ENCODE results near the gene OPN5.

The OPN5 gene

DNA sequence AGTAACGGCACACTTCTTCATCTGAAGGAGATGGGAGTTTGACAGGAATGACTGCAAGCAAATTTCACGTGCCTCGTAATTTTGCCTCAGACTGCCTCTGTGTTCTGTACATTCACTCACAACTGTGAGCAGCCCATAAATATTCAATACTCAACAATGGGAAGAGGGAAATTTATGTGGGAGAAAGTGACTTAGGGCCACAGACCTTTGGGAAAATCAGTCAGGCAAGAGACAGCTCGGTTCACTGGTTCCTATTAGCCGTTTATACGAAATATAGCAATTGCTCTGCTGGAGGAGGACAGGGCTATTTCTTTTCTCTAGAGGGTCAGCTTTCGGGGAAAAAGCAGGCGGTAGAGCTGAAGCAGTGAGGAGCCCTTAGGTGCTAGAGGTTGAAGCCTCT lies 28.0 kb downstream of the OPN5 start:
- FAIRE-seq (no peak), DNase-seq (ENCODE audit: insufficient read length, low spot score) (no peak)
- TF ChIP-seq, protein P1, sequence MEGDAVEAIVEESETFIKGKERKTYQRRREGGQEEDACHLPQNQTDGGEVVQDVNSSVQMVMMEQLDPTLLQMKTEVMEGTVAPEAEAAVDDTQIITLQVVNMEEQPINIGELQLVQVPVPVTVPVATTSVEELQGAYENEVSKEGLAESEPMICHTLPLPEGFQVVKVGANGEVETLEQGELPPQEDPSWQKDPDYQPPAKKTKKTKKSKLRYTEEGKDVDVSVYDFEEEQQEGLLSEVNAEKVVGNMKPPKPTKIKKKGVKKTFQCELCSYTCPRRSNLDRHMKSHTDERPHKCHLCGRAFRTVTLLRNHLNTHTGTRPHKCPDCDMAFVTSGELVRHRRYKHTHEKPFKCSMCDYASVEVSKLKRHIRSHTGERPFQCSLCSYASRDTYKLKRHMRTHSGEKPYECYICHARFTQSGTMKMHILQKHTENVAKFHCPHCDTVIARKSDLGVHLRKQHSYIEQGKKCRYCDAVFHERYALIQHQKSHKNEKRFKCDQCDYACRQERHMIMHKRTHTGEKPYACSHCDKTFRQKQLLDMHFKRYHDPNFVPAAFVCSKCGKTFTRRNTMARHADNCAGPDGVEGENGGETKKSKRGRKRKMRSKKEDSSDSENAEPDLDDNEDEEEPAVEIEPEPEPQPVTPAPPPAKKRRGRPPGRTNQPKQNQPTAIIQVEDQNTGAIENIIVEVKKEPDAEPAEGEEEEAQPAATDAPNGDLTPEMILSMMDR (IDR thresholded peaks at IDR 0.05; ENCODE audit: insufficient read depth, missing control alignments) = no peak

DNA sequence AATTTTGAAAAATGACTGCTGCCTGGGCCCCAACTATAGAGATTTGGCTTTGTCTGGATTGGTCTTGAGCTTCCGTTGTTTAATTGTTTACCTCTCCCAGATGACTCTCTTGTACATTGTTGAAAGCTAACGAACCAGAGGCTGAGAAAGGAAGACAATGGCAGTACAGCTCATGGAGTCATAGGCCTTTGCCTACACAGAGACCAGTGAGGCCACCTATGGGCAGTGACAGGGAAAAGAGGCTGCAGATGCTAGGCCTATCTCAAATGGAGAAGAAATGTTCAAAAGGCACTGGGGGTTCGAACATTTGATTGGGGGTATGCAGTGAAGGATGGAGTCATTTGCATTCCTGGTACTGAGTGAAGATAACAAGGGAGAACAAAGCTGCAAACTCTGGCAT lies 29.1 kb downstream of the OPN5 start:
- TF ChIP-seq, protein P1 (IDR thresholded peaks at IDR 0.05; ENCODE audit: insufficient read depth, missing control alignments) = no peak
- no peak for DNase-seq (ENCODE audit: insufficient read length, low spot score)
- no peak for FAIRE-seq

DNA sequence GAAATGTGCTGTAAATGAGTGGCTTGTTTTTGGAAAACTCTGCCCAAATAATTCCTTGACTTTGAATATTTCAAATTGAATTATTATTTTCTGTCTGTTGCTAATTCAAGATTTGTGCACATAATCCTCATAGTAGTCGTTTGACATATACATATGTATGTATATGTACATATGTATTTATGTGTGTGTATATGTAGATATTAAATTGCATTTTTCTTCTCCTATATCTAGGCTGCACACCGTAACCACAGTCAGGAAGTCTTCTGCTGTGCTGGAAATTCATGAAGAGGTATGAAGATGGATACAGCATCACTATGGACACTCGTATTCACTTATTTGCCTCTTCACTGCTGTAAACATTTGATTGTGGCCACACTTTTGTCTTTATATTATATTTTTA lies 29.6 kb downstream of the OPN5 start:
- TF ChIP-seq, protein P1 (IDR thresholded peaks at IDR 0.05; ENCODE audit: insufficient read depth, missing control alignments) = no peak
- no peak for DNase-seq (ENCODE audit: insufficient read length, low spot score)
- no peak for FAIRE-seq

DNA sequence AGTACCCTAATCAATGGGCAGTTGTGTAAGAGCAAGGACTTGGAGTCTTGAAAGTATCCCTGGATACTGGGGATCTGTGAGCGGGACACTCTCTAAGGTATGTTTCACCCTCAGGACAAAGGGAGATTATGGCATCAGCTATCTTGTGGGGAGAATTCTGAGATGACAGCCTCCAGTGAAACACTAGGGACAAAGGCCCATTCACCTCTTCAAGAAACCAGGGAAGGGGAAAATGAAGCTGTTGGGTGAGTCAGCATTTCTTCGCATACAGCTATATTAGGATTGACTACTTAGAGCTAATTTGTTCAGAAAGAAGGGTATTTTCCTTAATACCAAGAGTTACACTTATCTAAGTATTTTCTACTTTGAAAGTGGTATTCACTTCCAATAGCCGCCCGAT lies 35.9 kb downstream of the OPN5 start:
- FAIRE-seq = no peak
- TF ChIP-seq, protein P1 (IDR thresholded peaks at IDR 0.05; ENCODE audit: insufficient read depth, missing control alignments) = no peak
- no peak for DNase-seq (ENCODE audit: insufficient read length, low spot score)

GRCh38 chr6:47819461-47819860 lies 37.6 kb downstream of the OPN5 start:
- no peak for DNase-seq (ENCODE audit: insufficient read length, low spot score)
- FAIRE-seq = no peak
- TF ChIP-seq, protein P1 (IDR thresholded peaks at IDR 0.05; ENCODE audit: insufficient read depth, missing control alignments) = no peak

GRCh38 chr6:47822856-47823554 lies 41.2 kb downstream of the OPN5 start:
- TF ChIP-seq, protein P1 (IDR thresholded peaks at IDR 0.05; ENCODE audit: insufficient read depth, missing control alignments) = no peak
- DNase-seq (ENCODE audit: insufficient read length, low spot score) = no peak
- FAIRE-seq = no peak

- no peak for DNase-seq (ENCODE audit: insufficient read length, low spot score)
- no peak for FAIRE-seq
- TF ChIP-seq, protein P1 (IDR thresholded peaks at IDR 0.05; ENCODE audit: insufficient read depth, missing control alignments) = no peak
Observed at GRCh38 chr6:47832386-47833100, 50.7 kb downstream of the OPN5 start.

All from D721Med (cell line).